GDM1 (cell line): Measurements from ENCODE around the gene PSORS1C2.
A peak's percentile ranks its signal among the peaks of the same experiment; 100 is the strongest.

Source experiments
- DNase-seq: peaks from one replicate; lab custom pipeline; 2025; lab: John Stamatoyannopoulos, UW

Gene PSORS1C2

GRCh38 chr6:31113861-31114540, 24.9 kb downstream of the PSORS1C2 start:
- no peak for DNase-seq

- no peak for DNase-seq
Measured at GRCh38 chr6:31112478-31112877, 26.4 kb downstream of the PSORS1C2 start, which contains the start of gene C6orf15. Gene C6orf15 (minus strand): TSS chr6:31112575. CDS start chr6:31112555, 20 bp downstream.

- DNase-seq, result no peak
Measured at GRCh38 chr6:31111712-31112111, 27.2 kb downstream of the PSORS1C2 start.

GRCh38 chr6:31110825-31111582, 27.9 kb downstream of the PSORS1C2 start:
- no peak for DNase-seq

GRCh38 chr6:31107052-31107451, 31.8 kb downstream of the PSORS1C2 start:
- DNase-seq, result no peak

GRCh38 chr6:31103136-31103535, 35.7 kb downstream of the PSORS1C2 start:
- DNase-seq, result no peak

GRCh38 chr6:31098449-31098938, 40.4 kb downstream of the PSORS1C2 start:
- no peak for DNase-seq

GRCh38 chr6:31096656-31097055, 42.2 kb downstream of the PSORS1C2 start:
- DNase-seq, result no peak

- DNase-seq, result no peak
Measured at GRCh38 chr6:31096215-31096614, 42.7 kb downstream of the PSORS1C2 start.

- DNase-seq, result peak; percentile 60
Measured at GRCh38 chr6:31094389-31094881, 44.4 kb downstream of the PSORS1C2 start.

- no peak for DNase-seq
Measured at GRCh38 chr6:31092769-31093505, 45.9 kb downstream of the PSORS1C2 start.

- no peak for DNase-seq
Measured at GRCh38 chr6:31092238-31092637, 46.6 kb downstream of the PSORS1C2 start.

GRCh38 chr6:31091680-31092079, 47.2 kb downstream of the PSORS1C2 start:
- DNase-seq, result no peak

GRCh38 chr6:31090973-31091364, 47.9 kb downstream of the PSORS1C2 start:
- no peak for DNase-seq

GRCh38 chr6:31090275-31090972, 48.4 kb downstream of the PSORS1C2 start:
- DNase-seq, result no peak
